Suppressor macrophage treated with lipopolysaccharide for 4 hours (primary cell): ENCODE measurements around the gene SOBP.
"Not testable (repeated sequence)": the region's sequence is repeated elsewhere in the genome, so short reads cannot be mapped to it uniquely, and the experiment has no call there.

ENCODE experiments used
- DNase-seq: peaks from one replicate; pipeline ENCODE4 v3.0.0-alpha.2; 2020

The SOBP gene

DNA sequence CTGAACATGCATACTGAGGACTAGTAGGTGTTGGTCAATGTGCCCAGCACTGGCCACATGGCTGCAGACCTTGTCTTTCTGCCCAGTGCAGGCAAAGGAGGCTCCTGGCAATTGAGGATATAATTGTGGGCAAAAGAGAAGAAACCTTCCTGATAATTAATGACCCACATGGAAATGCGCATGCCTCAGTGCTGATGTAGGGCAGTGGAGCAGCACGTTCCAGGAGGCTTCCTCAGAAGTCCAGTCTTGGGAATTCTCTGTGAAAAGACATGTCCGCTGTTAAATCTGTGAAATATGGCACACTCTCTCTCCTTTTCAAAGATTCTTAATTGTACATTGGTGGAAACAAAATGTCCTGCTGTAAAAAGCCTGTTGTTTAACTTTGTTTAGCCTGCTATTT lies 34.7 kb downstream of the SOBP start:
- no peak for DNase-seq

DNA sequence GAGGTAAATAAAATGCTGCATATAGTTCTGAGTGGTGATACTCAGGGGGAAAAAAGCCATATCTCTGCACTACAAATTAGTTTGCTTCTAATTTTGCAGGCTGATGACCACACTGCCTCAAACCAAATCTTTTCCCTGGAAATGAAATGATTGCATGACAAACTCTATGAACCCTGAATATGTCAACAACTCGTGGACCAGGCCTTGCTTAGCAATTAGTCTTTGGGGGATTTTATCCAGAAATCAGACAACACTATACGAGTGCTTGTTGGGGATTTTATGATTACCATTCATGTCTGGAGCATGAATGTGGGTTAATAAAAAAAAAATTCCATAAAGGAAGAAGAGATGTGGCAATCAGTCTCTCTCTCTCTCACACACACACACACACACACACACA lies 42.0 kb downstream of the SOBP start:
- DNase-seq = no peak

DNA sequence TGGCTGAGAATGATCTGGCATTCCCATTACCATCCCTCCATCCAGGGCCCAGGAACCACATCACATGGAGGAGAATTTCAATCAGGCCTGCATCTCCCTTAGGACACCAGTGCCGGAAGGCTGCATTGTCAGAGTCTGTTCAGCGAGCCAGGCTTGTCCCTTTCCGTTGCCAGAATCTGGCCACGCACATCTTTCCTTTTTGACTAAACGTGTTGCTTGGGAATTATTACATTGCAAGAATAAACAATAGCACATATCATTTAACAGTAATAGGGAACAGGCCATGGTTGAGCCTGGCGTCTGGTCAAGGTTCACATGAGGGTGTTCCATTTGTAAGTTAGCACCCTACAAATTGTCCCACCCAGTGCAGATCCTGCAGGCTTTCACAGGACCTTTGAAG lies 42.8 kb downstream of the SOBP start:
- DNase-seq = no peak

DNA sequence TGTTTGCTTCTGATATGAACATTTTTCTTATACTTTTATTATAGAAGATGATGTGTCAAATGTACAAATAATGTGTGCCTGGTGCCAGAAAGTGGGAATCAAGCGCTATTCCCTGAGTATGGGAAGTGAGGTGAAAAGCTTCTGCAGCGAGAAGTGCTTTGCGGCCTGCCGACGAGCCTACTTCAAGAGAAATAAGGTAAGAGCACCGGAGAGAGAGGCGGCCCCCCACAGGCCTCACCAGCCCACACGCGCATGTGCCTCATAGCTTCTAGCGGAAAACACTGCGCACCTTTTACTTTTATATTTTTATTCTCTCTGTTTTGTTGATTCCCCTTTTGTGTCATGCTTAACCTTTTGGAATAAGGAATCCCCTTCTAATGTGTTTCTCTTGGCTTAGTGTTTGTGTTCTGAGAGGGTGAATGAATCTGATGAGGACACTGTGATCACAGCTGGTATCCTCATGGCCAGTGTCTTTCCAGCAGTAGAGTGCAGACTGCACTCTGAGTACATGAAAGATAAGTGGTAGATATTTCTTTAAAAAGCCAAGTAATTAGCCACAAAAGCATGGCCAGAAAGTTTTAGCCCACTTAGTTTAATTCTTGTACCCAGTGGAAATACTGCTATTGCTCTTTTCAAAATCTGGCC lies 43.6 kb downstream of the SOBP start:
- DNase-seq = no peak

DNA sequence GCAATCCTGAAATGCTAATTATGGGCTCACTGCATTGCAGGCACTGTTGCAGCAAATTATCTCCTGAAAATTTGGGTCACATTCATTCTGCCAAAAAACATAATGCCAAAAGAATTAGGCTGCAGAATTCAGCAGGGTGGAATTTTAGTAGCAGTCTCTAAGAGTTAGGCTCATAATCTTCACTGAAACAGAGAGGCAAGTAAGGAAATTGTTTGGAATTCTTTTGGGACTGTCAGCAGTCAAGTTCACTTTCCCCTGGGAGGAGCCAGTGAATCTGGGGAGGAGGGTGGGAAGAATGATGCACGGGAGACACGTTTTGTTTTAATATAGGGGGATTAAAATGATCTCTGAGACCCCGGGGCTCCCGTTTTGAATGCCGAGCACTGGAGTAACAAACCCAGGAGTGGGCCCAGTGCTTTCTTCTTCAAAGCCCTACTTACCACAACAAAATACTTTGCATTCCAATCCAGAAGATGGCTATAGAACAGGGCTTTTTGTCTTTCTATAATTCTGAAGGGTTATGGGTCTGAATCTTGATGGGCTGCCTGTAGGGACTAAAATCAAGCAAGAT lies 44.7 kb downstream of the SOBP start:
- DNase-seq = no peak

DNA sequence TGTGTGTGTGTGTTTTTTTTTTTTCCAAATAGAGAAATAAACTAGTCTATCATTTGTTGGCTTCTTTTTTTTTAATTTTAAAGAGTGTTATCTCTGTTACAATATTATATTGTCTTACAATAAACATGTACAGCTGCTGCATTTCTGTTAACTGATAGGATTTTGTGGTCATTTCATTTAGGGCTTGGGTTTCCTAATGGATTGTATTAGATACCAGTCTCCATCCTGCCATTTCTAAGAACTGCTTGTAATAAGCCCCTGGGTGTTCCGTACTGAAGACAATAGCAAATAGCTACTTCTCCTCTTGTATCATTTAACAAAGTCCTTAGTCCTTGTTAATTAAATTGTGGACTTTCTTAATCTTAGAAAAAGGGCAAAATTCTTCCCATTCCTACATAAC lies 45.7 kb downstream of the SOBP start:
- no peak for DNase-seq

DNA sequence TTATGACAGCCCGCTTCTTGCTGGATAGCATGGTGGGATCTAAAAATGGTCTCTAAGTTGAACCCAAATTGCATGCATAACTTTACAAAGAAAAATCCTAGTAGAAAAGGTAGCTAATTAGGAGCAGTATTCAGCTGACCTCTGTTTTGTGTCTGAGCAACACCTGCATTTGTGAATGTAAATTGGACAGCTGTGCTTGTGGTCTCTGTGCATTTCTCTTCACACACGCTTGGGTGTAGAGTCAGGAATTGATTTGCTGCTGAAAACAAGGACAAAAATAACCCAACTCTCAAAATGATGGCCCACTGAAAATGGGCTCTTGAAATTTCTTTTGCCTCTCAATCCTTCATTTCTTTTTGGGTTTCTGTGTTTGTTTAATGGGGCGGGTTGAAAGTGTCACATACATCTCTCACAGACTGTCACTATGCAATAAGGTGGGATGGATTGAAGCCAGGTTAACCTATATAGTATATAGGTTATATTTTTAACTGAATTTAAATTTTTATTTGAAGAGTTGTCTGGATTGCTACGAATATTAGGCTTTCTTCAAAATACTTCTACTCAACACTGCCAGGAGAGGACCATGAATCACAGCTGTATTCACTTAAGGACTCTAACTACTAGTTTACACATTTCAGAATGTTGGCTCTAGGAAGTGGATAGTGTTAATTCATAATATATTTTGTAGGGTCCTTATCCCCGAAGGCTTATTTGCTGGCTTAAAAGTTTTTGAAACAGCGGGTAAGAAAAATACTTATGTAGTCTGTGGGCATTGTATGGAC lies 46.5 kb downstream of the SOBP start:
- no peak for DNase-seq

DNA sequence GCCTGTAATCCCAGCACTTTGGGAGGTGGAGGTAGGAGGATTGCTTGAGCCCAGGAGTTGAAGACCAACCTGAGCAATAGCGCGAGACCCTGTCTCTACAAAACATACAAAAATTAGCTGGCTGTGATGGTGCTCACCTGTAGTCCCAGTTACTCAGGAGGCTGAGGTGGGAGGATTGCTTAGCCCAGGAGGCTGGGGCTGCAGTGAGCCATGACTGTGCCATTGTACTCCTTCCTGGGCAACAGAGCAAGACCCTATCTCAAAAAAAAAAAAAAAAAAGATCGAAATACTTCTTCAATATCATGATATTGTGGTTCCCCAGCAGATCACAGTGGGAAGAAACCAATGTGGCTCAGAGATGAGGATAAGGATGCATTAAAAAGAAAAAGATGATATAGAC lies 47.6 kb downstream of the SOBP start:
- no peak for DNase-seq

DNA sequence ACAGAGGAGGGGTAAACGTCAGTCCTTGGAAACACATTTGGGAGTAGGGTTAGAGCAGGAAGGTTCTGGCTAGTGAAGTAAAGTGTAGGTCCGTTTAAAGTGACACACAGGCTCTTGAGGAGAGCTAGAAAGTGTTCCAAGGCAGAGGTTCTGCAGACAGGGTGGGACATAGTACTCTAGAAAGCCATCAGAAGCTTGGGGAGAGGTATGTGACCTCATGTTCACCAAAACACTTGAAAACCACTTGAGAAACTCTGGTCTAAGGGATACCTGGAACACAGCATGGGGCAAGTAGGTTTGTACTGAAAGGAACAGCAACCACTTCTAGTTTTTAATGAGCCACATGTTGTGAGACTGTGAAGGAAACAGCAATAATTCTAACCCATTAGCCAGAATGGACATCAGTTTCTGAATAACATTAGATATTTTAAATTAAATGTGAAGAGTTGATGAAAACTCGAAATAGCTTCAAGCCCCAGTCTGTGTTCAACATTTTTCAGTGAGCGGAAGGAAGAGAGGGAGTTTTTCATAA lies 49.0 kb downstream of the SOBP start:
- DNase-seq = no peak

DNA sequence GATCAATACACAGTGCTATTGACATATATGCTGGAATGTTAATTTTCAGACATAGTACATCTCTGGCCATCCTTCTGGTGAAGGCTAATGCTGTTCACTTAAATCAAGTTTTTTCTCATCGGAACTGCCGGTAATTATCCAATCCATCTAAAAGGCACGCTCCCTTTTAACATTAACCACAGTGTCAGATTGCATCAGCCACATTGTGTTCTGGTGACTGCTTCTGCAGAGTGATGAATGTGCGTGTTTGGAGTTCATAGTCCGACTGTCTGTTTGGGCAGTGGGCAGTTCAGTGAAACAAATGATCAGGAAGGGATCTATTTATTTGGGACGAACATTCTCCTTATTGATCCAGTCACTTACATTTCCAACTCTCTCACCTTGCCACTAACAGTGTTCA lies 49.5 kb downstream of the SOBP start:
- no peak for DNase-seq

DNA sequence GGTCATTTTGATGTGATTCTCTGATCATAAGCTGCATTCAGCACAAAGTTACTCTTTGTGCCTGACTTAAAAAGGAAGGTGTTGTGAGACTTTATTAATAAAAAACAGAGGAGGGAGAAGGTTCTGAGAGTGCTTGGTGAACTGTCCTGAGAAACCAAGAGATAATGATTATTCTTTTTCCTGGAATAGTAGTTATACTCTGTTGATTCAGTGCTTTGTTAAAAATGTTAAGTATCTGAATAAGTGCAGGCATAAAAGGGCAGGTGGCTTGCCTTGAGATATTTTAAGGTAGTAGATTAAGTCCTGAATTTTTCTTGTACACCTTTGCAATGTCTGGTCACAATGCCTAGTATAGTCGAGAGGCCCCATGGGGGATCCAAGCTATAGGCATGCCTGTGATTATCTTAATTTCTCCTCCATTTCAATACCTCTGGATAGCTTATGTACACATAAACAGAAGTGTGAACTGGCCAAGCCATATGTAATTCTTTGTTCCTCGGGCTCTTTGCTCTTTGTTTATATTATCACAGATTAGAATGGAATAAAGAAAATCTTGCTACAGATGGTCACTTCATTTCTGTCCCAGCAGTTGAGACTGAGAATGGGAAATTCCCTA lies 50.0 kb downstream of the SOBP start:
- no peak for DNase-seq

DNA sequence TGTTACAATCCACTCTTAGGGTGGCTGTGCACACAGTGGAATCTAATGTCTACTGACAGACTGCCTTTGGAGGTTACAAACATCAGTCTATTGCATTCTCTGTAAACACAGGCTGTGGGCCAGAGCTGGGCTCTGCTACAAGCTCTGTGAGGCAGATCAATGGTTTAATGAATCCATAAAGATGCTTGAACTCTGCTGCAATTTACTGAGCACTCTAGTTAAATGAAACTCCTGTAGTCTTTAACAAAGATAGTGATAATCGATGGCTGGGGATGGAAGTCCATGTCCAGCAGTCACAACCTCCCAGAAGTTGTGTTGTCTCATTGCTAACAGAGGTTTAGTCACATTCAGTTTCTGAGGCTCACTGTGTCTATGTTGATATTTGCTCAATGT lies 50.5 kb downstream of the SOBP start:
- no peak for DNase-seq

DNA sequence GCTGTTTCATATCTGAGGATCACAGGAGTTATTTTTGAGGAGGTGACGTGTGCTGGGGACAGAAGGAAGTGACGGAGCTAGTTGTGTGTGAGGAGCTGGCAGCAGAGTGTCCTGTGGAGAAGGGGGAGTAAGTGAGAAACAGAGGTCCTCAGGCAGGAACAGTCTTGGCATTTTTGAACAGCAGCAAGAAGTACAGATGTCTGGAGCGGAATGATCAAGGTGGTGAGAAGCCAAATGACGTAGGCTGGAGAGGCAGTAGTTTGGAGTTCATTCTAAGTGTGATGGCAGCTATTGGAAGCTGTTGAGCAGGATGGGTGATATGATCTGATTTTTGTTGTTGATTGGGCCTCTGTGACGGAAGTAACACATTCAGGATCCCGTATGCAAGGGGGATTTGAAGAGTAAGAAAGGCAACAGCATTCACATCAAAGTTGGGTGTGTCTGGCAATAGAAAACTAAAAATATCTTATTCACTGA lies 52.3 kb downstream of the SOBP start:
- DNase-seq = no peak

DNA sequence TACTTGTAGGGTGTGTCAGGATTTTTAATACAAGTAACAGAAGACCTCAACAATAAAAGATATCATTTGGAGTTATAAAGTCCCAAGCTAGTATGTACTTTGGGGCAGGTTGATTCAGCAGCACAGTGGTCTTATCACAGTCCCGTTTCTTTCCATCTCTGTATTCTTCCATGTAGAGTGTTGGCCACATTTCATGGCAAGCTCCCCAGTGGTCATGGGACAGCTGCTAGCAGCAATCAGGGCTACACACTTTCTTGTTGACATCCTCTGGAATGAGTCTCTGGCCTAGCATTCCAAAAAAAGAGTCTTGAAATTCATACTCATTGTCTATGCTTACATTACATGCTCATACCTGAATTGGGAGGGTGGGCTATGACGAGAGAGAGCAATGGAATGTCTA lies 53.2 kb downstream of the SOBP start:
- no peak for DNase-seq

DNA sequence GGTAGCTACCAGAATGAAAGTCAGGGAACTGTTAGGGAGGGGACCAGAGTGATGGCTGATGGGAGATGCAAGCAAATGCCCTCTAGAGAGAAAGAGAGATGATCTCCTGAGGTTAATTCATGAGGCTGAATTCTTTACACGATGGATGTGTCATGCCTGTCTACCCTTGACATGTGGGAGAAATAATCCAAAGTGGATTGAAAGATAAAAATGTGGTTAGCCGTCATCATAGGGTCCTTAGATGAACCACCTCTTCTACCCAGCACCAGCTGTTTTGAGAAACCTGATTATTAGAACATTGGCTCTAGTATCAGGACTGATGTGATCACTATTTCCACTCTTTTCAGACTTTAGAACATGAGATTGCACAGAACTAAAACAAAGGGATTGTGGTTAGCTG lies 53.6 kb downstream of the SOBP start:
- no peak for DNase-seq

DNA sequence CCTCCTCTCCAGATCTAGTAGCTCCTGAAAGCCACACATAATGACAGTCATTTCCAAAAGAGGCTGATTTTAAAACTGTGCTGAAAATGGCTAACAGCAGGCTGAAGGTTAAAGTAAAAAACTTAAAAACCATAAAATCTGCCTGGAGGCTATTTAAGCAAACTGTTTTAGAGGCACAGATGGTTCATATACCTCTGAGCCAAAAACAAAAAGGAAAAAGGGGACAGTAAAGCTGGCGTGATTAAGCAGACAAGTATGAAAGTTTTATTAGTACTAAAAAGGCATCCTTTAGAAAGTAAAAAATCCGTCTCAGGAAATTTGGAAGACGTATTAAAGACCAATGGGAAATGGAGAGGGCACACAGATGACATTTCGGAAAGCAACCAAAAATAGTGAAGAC lies 55.8 kb downstream of the SOBP start:
- DNase-seq = no peak

DNA sequence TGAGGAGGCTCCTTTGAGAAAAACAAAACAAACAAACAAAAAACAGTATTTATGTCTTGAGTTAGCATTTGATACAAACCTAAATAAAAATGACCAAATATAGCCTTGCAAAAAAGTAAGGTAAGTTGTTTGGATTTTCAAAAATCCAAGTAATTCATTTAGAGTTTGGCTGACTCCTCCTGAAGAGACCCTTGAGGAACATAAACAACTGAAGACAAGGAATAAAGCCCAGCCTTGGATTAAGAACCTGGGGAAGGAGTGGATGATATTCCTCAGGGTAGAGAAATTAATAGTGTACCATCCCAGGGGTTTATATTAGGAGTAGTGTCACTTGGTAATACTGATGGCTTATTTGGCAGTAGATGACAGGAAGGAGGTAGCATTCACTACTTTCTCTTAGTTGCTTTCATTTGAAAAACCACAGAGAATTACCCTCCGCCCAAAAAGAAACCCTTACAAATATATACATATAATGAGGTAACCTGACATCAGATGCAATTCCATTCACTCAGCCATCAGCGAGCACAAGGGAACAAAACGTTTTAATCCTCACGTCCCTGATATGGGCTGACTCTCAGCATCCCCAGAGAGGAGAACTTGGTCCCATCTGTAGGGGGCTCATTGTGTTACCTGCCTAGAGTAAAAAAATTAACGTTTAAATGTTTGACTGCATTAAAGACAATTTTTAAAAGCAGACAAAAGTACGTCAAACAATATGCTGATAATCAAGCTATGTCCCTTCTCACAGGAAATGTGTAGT lies 57.0 kb downstream of the SOBP start:
- DNase-seq = no peak

DNA sequence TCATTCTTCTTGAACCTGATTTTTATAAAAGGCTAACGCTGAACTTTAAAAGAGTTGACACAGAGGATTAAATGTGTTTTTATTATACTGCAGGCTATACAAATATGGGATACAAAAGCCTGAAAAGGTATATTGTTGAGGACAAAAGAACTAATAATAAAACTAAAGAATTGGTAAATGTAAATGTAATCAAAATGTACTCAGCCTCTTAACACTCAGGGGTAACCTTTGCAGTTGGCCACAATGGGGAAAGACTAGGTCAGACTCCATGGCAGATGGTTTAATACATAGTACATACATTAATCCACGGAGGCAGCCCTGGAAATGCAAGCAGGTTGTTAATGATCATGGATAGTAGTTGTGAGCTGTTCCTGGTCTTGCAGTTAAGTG lies 57.5 kb downstream of the SOBP start:
- no peak for DNase-seq

DNA sequence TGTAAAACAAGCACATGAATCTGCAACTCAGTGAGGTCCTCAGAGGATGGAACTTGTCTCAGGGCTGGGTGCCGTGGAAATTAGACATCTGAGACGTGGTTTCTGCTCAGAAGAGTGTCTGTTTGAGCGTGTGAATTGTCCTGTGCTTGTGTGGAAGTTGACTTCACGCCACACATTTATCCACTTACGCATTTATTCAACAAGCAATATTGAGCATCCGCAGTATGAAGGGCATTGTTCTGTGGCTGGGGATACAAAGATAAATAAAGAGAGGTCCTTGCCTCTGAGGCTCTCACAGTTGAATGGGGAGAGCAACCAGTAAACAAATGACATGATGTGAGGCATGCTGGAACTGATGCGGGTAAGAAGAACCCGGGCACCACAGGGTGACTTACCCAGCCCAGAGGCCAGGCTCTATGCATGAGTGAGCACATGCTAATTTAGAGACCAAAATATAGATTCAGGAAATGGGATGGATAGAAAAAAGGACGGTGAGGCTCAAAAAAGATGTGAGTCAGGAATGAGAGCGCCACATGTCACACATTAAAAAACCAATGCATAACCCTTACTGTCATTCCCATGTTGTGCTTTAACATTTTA lies 60.4 kb downstream of the SOBP start:
- no peak for DNase-seq

DNA sequence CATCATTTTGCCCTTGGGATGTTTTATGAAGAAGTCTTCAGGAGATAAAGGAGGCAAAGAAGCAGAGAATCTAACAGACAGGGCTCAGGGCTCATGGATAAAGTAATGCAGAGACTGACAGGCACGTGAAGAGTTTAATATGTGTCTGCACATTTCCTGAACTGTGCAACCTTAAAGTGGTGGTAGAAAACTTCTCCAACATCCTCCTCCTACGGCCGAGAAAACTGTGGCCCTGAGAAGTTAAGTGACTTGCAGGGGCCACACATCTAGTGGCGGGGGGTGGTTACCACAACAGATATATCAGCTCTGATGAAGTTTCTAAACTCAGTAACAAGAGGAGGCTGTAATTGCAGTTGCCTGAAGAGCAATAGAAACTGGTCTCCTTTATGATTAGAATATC lies 61.0 kb downstream of the SOBP start:
- DNase-seq = no peak

DNA sequence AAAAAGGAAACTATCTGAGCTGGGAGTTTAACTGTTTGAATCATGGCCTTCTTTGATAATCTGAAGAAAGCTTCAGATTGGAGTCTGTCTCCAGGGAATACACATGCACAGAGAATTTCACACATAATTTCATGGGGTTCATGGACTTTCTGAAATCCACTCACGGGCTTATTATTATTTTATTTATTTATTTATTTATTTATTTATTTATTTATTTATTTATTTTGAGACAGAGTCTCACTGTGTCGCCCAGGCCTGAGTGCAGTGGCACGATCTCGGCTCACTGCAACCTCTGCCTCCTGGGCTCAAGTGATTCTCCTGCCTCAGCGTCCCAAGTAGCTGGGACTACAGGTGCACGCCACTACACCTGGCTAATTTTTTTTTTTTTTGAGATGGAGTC lies 63.2 kb downstream of the SOBP start:
- not testable (repeated sequence) for DNase-seq

DNA sequence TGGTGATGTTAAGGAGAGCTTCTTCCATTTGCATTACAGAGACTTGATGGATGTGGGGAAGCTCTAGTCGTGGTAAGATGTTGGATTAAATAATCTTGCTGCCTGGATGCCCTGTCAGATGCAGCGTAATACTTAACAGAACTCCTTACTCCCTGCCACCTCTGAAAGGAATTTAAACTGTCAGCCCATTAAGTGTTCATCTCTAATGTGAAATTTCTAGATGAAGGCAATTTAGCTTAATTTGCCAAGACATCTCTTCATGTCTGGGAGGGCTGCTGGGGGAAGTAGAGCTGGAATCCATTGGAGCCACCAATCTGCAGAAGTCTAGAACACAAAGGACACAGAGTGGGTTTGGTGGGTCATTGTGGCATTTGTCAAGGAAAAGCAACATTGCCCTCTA lies 64.4 kb downstream of the SOBP start:
- DNase-seq = no peak

DNA sequence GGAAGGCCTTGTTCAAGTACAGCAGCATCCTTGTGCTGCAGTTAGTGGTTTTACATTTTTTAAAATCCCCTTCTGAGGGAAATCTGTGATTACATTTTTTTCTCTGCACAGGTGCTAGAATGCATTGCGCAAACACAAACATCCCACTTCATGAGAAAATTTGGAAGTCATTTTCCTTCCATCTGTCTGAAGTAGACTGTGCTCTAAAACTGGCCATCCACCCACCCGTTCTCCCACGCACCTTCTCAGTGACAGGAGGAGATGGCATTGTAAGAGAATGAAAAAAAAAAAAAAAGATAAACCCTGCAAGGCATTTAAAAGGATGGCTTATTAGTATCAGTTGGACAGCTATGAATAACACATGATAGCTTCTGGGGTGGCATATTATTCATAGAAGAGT lies 65.0 kb downstream of the SOBP start:
- no peak for DNase-seq
